HEK293 (cell line): ENCODE data around the gene RPL19.

Experiments used
- BCL11A ChIP-seq: fragments of 450-650 bp; formaldehyde crosslinking; IDR thresholded peaks from 2 replicates; pipeline ENCODE4 v1.5.1; 2016; ENCODE audit warnings: low read depth, missing biosample characterization, missing genetic modification characterization
- GLI4 ChIP-seq: fragments of 450-650 bp; formaldehyde crosslinking; IDR thresholded peaks from 2 replicates; pipeline ENCODE4 v1.5.1; 2016; ENCODE audit warnings: missing biosample characterization, missing genetic modification characterization
- HOXA7 ChIP-seq: sonication (generic); formaldehyde crosslinking; IDR thresholded peaks from 2 replicates; pipeline ENCODE4 v1.8.1; 2022; ENCODE audit warnings: missing genetic modification reagents, borderline replicate concordance
- KLF1 ChIP-seq: fragments of 450-650 bp; formaldehyde crosslinking; IDR thresholded peaks from 2 replicates; pipeline ENCODE4 v1.5.1; 2016; ENCODE audit warnings: missing biosample characterization, missing genetic modification characterization
- KLF17 ChIP-seq: fragments of 450-650 bp; formaldehyde crosslinking; IDR thresholded peaks from 2 replicates; pipeline ENCODE4 v1.5.1; 2016; ENCODE audit warnings: missing biosample characterization, missing genetic modification characterization
- PRDM1 ChIP-seq: fragments of 450-650 bp; formaldehyde crosslinking; IDR thresholded peaks from 2 replicates; pipeline ENCODE4; 2016; ENCODE audit warnings: missing biosample characterization, missing genetic modification characterization
- SCRT2 ChIP-seq: fragments of 450-650 bp; formaldehyde crosslinking; IDR thresholded peaks from 2 replicates; pipeline ENCODE4 v1.5.1; 2016; ENCODE audit warnings: missing biosample characterization, missing genetic modification characterization
- ZBTB10 ChIP-seq: fragments of 450-650 bp; formaldehyde crosslinking; IDR thresholded peaks from 2 replicates; pipeline ENCODE4 v1.5.1; 2016; ENCODE audit warnings: missing biosample characterization, missing genetic modification characterization
- ZBTB17 ChIP-seq: fragments of 450-650 bp; formaldehyde crosslinking; IDR thresholded peaks from 2 replicates; pipeline ENCODE4 v1.5.1; 2016; ENCODE audit warnings: missing biosample characterization, missing genetic modification characterization
- ZBTB48 ChIP-seq: fragments of 450-650 bp; formaldehyde crosslinking; IDR thresholded peaks from 2 replicates; pipeline ENCODE4 v1.5.1; 2016; ENCODE audit warnings: missing biosample characterization, missing genetic modification characterization
- ZBTB6 ChIP-seq: fragments of 450-650 bp; formaldehyde crosslinking; IDR thresholded peaks from 2 replicates; pipeline ENCODE4 v1.5.1; 2017; ENCODE audit warnings: missing biosample characterization, missing genetic modification characterization
- ZNF114 ChIP-seq: fragments of 450-650 bp; formaldehyde crosslinking; IDR thresholded peaks from 2 replicates; pipeline ENCODE4 v1.5.0; 2017; ENCODE audit warnings: missing biosample characterization, missing genetic modification characterization
- ZNF140 ChIP-seq: fragments of 450-650 bp; formaldehyde crosslinking; IDR thresholded peaks from 2 replicates; pipeline ENCODE4 v1.5.1; 2016; ENCODE audit warnings: missing biosample characterization, missing genetic modification characterization
- ZNF202 ChIP-seq: fragments of 450-650 bp; formaldehyde crosslinking; IDR thresholded peaks from 2 replicates; pipeline ENCODE4 v1.5.1; 2016; ENCODE audit warnings: missing biosample characterization, missing genetic modification characterization, borderline replicate concordance
- ZNF23 ChIP-seq: fragments of 450-650 bp; formaldehyde crosslinking; IDR thresholded peaks from 2 replicates; pipeline ENCODE4 v1.5.1; 2016; ENCODE audit warnings: missing biosample characterization, missing genetic modification characterization, borderline replicate concordance
- ZNF248 ChIP-seq: fragments of 450-650 bp; formaldehyde crosslinking; IDR thresholded peaks from 2 replicates; pipeline ENCODE4 v1.5.1; 2017; ENCODE audit warnings: missing biosample characterization, missing genetic modification characterization
- ZNF26 ChIP-seq: fragments of 450-650 bp; formaldehyde crosslinking; IDR thresholded peaks from 2 replicates; pipeline ENCODE4 v1.5.1; 2016; ENCODE audit warnings: missing biosample characterization, missing genetic modification characterization
- ZNF292 ChIP-seq: fragments of 450-650 bp; formaldehyde crosslinking; IDR thresholded peaks from 2 replicates; pipeline ENCODE4 v1.5.1; 2016; ENCODE audit warnings: low read depth, missing biosample characterization, missing genetic modification characterization, borderline replicate concordance
- ZNF513 ChIP-seq: fragments of 450-650 bp; IDR thresholded peaks from 2 replicates; pipeline ENCODE4 v1.5.1; 2018; ENCODE audit warnings: missing biosample characterization, missing genetic modification characterization
- ZNF518A ChIP-seq: fragments of 450-650 bp; formaldehyde crosslinking; conservative IDR thresholded peaks from 2 replicates; pipeline ENCODE4 v1.5.1; 2016; ENCODE audit warnings: low read depth, missing biosample characterization, missing genetic modification characterization
- ZNF558 ChIP-seq: fragments of 450-650 bp; formaldehyde crosslinking; IDR thresholded peaks from 2 replicates; pipeline ENCODE4 v1.5.1; 2016; ENCODE audit warnings: missing biosample characterization, missing genetic modification characterization
- ZNF585B ChIP-seq: fragments of 450-650 bp; formaldehyde crosslinking; IDR thresholded peaks from 2 replicates; pipeline ENCODE4 v1.5.1; 2016; ENCODE audit warnings: missing biosample characterization, missing genetic modification characterization
- ZNF610 ChIP-seq: fragments of 450-650 bp; formaldehyde crosslinking; IDR thresholded peaks from 2 replicates; pipeline ENCODE4 v1.5.1; 2016; ENCODE audit warnings: missing biosample characterization, missing genetic modification characterization, borderline replicate concordance
- ZNF624 ChIP-seq: fragments of 450-650 bp; formaldehyde crosslinking; IDR thresholded peaks from 2 replicates; pipeline ENCODE4 v1.5.1; 2017; ENCODE audit warnings: missing biosample characterization, missing genetic modification characterization
- ZNF660 ChIP-seq: fragments of 450-650 bp; IDR thresholded peaks from 2 replicates; pipeline ENCODE4 v1.5.1; 2018; ENCODE audit warnings: missing biosample characterization, mild to moderate bottlenecking, missing genetic modification characterization
- ZNF707 ChIP-seq: fragments of 450-650 bp; formaldehyde crosslinking; IDR thresholded peaks from 2 replicates; pipeline ENCODE4 v1.5.1; 2016; ENCODE audit warnings: missing biosample characterization, missing genetic modification characterization
- ZNF843 ChIP-seq: fragments of 450-650 bp; formaldehyde crosslinking; IDR thresholded peaks from 2 replicates; pipeline ENCODE4 v1.5.1; 2016; ENCODE audit warnings: missing biosample characterization, missing genetic modification characterization

Gene RPL19

GRCh38 chr17:39200070-39200879, at the start of gene RPL19 (continued):
- peak; percentile 67; the same call in 1 of the 2 replicates for TF ChIP-seq ZNF518A (tag by site-specific recombination)
- no peak for TF ChIP-seq ZNF114 (tag by site-specific recombination)
- peak; percentile 34; the same call in 1 of the 2 replicates for TF ChIP-seq ZNF660 (tag by site-specific recombination)
- no peak for TF ChIP-seq ZNF707 (tag by site-specific recombination)
- peak; percentile 61; the same call in 1 of the 2 replicates for TF ChIP-seq ZBTB17 (tag by site-specific recombination)
- TF ChIP-seq HOXA7 (CRISPR knock-in tag): 0 out of 2 replicates have a peak, but pooled peaks have one; percentile 52
- no peak for TF ChIP-seq SCRT2 (tag by site-specific recombination)
- TF ChIP-seq ZNF292 (tag by site-specific recombination): no peak
- TF ChIP-seq ZBTB10 (tag by site-specific recombination): 0 out of 2 replicates have a peak, but pooled peaks have one; percentile 32
- TF ChIP-seq KLF1: no peak
- TF ChIP-seq ZNF624: no peak
- TF ChIP-seq ZNF558 (tag by site-specific recombination): no peak
- TF ChIP-seq ZBTB48 (tag by site-specific recombination): peak; percentile 48; the same call in 1 of the 2 replicates
- no peak for TF ChIP-seq GLI4
- TF ChIP-seq ZNF843 (tag by site-specific recombination): no peak
- TF ChIP-seq ZNF202 (tag by site-specific recombination): no peak
- no peak for TF ChIP-seq ZNF140 (tag by site-specific recombination)
- no peak for TF ChIP-seq ZNF610
- no peak for TF ChIP-seq ZBTB6 (tag by site-specific recombination)
- TF ChIP-seq PRDM1 (tag by site-specific recombination): no peak
- no peak for TF ChIP-seq ZNF248
- TF ChIP-seq BCL11A (tag by site-specific recombination): no peak
- no peak for TF ChIP-seq ZNF513 (tag by site-specific recombination)
- peak; percentile 46 for TF ChIP-seq KLF17 (tag by site-specific recombination)
- TF ChIP-seq ZNF26 (tag by site-specific recombination): no peak
- TF ChIP-seq ZNF23: no peak
- TF ChIP-seq ZNF585B (tag by site-specific recombination): no peak
